ENCODE measurements around the gene C6orf89.
"Not testable (repeated sequence)": the region's sequence is repeated elsewhere in the genome, so short reads cannot be mapped to it uniquely, and the experiment has no call there.

Gene C6orf89

DNA sequence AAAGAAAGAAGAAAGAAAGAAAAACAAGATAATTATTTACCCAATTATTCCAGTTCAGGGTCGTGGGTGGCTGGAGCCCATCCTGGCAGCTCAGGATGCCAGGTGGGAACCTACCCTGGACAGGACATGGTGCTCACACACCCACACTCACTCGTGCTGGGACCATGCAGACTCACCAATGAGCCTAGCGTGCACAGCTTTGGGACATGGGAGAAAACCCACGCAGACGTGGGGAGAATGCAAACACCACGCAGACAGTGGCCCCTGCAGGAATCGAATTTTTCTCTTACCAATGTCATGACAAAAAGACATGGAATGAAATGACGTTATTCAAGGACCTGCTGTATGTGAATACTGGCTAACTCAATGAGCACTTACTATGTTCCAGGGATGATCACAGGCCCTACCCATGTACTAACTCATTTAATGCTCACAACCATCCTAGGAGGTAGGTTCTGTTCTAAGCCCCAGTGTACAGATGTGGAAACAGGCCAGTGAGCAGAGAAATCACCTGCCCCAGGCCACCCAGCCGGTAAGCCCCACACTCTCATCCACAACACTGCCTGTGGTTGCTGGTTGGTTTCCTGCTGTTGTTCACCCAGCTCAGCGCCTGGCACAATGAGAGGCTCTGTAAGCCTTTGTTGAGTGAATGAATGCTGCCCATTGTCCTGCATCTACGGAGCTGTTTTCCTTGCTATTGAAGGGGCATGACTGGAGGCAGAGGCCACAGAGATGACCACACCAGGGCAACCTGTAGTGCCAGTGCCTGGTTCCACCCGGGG lies 62.0 kb downstream of the C6orf89 start:
- no peak for DNase-seq

DNA sequence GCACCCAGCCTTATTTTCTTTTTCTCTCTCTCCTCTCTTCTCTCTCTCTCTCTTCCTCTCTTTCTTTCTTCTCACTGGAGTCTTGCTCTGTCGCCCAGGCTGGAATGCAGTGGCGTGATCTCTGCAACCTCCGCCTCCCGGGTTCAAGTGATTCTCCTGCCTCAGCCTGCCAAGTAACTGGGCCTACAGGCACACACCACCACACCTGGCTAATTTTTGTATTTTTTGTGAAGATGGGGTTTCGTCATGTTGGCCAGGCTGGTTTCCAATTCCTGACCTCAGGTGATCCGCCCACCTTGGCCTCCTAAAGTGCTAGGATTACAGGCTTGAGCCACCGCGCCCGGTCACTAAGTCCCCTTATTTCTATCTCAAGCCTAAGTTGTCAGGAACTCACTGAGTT lies 63.3 kb downstream of the C6orf89 start:
- not testable (repeated sequence) for DNase-seq

DNA sequence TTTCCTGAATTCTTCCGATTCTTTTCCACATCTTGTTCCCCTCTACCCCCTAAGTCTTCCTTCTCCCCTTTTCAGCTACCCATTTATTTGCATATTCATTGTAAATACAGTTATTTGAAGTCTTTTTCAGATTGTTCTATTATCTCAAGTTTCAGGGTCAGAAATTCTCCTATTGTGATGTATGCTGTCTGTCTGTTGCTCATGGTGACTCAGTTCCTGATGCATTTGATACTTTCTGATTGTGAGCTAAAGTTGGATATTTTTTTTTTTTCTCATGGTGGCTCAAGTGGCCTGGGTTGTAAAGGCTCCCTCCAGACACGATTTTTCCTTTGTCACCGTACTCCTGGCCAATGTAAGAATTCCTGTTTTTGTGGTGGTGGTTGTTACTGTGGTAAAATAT lies 63.9 kb downstream of the C6orf89 start:
- no peak for DNase-seq

DNA sequence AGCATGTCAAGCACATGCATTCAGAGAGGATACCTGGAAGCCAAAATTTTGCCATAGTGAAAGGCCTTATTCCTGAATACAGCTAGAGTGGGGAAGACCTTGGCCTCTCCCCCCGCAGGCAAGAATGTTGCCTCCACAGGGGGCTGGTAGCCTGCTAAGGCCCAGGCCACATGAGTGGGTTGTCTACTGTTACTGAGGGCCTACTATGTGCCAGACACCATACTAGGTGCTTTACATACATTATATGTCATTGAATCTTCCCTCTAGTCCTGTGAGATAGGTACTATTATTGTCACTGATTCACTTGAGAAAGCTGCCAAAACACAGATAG lies 68.1 kb downstream of the C6orf89 start:
- no peak for DNase-seq

DNA sequence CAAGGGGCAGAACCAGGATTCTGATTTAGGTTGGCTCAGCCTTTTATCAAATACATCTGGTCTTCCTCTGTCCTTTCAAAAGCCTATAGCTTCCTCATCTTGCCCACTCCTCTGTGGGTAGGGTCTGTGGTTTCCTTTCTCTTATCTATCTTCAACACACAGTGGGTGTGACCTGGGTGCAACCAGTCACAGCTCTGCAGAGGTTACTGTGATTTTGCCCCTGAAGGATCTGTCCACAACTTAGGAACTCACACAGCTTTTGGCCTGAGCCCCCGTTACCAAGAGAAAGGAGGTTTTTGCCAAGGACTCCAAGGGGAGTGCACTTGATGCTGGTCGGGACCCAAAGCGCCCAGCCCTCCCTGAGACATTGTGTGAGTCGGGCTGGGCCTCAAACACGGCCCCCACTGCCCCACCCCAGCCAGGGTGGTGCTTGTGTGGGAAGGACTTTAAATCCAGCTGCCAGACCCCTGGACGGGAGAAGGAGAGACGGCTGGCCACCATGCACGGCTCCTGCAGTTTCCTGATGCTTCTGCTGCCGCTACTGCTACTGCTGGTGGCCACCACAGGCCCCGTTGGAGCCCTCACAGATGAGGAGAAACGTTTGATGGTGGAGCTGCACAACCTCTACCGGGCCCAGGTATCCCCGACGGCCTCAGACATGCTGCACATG lies 68.6 kb downstream of the C6orf89 start, which contains the start of gene PI16:
PI16 (plus strand) TSS at position 477 of the 670 bp plus-strand sequence; CDS start at position 500, 23 bp downstream.
- DNase-seq = no peak

DNA sequence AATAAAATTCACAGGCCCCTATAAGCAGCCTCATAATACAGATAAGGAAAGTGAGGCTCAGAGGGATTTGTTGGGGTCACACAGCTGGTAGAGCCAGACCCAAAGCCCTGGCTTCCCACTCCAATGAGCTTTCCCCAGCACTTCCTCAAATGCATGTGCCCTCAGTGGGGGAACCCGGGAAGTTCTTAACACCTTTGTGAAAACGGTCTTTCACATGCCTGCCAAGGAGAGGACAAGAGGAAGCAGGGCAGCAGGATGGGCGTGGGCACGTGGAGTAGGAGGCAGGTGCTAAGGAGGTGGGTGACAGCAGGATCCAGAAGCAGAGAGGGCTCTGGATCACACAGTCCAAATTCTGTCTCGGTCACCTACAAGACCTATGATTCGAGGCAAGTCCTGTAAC lies 69.4 kb downstream of the C6orf89 start:
- DNase-seq = no peak

DNA sequence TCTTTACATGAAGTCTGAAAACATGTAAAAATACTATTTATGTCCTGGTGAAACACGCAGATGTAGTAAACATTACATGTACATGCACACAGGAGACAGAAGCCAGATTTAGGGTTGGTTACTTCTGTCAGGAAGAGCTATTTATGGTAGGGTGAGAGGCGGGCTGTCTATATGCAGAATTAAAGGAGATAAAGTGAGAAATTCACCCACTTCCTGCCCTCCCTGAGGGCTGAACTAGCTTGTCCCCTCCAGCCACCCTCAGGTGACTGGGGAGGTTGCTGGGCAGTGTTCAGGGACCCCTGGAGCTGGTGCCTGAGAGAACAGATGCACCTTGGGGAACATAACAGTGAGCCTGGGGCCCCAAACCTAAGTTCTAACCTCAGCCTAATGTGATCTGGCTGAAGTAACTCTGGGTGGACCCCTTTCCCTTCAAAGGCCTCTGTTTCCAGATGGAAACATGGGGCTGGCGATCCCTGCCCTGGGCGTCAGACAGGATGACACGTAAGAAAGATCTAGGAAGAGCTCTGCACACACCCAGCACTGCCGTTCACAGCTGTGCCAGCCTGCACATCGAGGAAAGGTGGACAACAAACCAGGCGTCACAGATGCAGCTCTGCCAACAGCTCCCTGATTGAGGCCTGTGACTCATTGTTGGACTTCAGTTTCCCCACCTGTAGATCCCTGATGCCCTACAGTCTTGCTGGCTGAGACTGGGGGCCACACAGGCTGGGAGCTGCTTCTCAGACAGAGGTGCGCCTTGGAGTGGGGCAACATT lies 70.1 kb downstream of the C6orf89 start:
- DNase-seq = no peak

DNA sequence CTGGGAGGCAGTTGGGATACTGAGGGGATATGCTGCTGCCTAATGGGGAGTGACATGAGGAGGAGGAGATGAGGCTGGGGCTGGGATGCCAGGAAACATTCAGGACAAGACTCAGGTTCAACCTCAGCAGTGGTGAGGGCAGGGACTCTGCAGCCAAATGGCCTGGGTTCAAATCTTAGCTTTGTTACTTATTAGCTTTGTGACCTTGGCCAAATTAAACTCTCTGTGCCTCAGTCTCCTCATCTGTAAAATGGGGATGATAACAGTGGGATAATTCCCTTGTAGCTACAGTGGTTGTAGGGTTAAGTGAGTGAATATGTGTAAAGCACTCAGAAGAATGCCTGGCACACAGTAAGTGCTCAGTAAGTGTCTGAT lies 70.7 kb downstream of the C6orf89 start:
- no peak for DNase-seq

DNA sequence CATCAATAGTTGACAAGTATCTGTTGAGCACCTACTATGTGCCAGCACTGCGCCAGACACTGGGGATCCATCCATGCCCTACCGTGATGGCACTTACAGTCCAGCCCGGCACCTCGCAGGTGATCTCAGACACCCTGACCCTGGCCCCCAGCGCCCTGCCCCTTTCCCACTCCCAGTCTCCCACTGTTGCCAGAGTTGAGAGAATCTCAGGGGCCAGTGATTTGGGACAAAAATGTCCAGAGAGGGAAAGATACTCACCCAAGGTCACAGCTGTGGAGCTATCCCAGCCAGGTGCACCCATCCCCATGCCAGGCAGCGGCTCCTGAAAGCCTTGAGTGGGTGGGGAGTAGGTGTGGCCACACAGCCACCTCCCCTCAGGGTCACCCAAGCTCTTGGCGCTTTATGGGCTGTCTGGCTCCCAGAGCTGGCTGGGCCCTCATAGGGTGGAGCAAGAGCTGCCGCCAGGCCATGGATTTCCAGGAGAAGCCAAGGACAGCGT lies 72.1 kb downstream of the C6orf89 start:
- DNase-seq = no peak

DNA sequence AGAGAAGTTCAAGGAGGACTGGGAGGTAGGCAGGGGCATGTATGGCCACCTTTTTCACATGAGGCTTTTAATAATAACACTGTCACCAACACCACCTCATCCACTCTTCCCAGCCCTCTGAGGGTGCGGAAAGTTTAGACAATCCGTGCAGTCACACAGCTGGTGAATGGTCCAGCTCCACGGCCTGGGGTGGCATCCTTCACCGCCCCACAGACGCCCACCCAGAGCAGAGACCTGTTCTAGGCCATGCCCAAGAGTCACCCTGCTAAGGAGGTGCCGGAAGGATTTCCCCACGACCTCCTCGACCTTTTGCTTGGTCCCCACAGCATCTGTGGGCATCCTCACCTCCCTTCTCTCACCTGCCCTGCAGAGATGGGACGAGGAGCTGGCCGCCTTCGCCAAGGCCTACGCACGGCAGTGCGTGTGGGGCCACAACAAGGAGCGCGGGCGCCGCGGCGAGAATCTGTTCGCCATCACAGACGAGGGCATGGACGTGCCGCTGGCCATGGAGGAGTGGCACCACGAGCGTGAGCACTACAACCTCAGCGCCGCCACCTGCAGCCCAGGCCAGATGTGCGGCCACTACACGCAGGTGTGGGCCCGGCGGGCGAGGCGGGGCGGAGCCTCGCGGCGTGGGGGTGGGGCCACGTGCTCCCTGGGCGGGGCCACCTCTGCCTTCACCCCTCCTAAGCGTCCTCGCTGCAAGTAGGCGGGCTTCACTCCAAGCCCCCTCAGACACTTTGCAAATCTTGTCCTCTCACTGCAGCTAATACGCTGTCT lies 73.2 kb downstream of the C6orf89 start:
- no peak for DNase-seq

DNA sequence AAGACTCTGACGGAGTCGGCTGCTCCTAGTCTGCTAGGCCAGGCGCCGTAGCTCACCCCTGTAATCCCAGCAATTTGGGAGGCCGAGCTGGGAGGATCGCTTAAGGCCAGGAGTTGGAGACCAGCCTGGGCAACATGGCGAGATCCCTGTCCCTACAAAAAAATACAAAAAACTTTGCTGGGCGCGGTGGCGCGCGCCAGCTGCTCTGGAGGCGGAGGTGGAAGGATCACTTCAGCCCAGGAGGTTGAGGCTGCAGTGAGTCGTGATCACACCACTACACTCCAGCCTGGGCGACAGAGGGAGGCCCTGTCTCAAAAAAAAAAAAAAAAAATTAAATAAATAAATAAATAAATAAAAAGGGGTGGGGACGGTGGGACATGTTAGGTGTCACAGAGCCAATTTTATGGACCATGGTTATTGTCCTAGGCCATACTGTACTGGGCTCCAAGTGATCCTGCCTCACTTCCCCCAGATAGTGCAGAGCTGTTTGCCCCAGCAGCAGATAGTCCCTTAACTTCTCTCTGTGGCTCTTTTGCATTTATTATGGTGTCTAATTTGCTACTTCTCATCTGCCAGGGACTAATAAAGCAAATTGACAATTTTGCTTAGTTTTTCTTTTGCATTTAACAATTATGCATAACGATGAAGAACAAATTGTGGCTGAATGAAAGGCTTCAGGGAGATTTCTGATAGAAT lies 74.0 kb downstream of the C6orf89 start:
- no peak for DNase-seq

DNA sequence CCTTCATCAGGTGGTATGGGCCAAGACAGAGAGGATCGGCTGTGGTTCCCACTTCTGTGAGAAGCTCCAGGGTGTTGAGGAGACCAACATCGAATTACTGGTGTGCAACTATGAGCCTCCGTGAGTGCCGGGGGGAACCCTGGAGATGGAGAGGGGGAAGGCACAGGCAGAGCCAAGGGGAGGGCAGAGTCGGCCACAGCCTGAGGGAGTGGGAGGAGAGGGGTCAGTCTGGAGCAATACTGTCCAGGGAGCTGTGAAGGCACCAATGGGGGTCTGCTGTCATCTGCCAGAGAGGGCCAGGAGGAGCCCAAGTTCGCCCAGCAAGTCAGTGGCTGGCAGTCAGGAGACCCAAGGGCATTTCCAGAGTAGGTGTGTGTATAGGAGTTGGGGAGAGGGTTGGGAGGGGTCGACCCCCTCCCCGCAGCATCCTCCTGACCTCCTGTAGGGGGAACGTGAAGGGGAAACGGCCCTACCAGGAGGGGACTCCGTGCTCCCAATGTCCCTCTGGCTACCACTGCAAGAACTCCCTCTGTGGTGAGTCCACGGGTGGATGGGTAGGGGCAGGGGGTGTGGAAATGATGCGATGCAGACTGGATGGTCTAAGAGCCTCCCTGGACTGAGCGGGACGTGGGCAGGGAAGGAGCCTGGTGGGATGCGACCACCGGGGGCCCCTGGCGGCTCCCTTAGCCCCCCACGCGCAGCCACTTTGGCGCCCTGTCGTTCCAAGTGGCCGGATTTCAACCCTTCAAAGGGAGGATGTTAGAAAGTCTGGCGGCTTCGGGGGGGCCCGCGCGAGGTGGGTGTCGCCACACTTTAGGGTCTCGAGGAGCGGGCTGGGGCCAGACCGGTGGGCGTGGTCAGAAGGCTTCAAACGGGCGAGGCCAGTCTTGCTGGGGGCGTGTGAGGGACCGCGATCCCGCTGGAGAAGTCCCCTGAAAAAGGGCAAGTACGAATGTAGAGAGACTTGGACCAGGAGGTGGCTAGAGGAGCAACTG lies 76.0 kb downstream of the C6orf89 start:
- no peak for DNase-seq

DNA sequence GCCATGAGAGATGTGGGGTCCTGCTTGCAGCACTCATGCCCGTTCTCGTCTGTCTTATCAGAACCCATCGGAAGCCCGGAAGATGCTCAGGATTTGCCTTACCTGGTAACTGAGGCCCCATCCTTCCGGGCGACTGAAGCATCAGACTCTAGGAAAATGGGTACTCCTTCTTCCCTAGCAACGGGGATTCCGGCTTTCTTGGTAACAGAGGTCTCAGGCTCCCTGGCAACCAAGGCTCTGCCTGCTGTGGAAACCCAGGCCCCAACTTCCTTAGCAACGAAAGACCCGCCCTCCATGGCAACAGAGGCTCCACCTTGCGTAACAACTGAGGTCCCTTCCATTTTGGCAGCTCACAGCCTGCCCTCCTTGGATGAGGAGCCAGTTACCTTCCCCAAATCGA lies 77.1 kb downstream of the C6orf89 start:
- DNase-seq = no peak

DNA sequence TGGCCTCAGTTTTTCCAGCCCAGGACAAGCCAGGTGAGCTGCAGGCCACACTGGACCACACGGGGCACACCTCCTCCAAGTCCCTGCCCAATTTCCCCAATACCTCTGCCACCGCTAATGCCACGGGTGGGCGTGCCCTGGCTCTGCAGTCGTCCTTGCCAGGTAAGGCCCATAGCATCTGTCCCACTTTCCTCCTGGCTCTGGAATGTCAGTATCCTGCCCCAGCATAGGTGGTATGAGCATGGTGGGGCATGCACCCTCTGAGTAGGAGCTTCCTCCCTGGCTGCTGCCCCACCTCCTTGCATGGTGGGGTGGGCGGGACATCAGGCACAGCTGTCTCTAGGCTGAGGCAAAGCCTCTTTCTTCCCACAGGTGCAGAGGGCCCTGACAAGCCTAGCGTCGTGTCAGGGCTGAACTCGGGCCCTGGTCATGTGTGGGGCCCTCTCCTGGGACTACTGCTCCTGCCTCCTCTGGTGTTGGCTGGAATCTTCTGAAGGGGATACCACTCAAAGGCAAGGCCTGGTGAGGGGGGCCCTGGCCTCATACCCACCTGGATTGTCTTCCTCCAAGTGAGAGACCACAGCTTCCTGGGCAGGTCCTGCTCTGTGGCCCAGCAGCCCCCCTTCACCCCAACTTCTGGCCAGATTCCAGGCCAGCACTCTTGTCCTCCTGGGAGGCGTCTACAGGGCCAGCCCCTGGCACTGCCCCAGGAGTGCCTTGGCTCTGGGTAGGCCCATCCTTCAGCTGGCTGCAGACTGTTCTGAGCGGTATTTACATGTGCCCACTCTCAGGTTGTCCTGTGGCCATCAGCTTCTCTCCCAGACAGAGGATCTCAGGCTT lies 77.9 kb downstream of the C6orf89 start:
- no peak for DNase-seq

DNA sequence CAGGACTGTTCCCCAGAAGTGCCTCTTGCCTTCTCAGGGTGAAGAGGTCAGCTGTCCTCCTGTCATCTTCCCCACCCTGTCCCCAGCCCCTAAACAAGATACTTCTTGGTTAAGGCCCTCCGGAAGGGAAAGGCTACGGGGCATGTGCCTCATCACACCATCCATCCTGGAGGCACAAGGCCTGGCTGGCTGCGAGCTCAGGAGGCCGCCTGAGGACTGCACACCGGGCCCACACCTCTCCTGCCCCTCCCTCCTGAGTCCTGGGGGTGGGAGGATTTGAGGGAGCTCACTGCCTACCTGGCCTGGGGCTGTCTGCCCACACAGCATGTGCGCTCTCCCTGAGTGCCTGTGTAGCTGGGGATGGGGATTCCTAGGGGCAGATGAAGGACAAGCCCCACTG lies 78.6 kb downstream of the C6orf89 start:
- no peak for DNase-seq

DNA sequence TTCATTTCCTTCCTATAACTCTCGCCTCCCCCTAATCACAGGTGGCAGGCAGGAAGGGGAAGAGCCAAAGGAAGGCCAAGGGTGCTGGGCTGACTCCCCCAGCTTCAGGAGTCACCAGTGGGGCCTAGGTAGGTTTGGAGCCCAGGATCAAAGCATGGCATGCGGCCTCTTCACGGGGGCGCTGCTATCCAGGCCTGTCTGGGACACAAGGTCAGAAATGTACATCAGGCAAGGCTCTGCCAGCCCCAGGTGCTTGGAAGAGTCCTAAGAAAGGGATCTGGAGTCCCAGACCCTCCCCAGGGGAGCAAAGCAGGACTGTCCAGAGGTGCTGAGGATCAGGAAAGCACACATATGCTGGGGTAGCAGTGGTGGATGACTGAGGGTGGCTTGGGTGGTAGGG lies 79.2 kb downstream of the C6orf89 start:
- DNase-seq = no peak

DNA sequence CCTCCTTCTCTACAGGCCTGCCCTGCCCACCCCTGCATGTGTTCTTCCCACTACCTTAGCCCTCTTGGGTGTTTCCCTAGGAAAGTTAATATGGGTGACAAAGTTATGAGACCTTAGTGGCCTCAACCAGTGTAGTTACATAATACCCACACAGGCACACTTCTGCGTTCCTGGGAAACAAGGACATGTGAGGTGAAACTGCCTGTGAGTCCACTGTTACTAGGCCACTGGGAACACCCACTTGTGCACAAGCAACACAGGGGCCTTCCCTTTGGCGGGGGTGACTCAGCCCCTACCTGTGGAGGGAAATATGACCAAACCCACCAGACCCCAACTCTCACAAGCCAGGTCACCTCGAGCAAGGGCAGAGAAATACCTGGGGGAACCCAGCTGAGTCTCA lies 81.5 kb downstream of the C6orf89 start:
- no peak for DNase-seq

DNA sequence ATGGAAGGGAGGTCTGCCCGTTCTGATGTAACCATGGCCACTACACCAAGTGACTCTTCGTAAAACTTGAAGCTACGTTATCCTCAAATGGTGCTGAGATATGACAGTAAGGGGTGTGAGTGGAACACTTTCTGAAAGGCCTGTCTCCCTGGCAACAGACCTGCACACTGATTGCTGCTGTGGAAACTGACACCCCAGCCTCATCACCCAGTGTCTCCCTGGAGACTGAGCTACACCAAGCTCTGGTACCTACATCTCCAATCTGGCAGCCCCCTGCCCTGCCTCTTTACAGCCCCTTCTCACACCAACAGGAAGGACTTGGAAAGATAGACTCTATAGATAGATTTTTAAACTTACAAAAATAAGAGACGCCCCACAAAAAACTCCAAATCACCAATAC lies 82.0 kb downstream of the C6orf89 start:
- DNase-seq = no peak

DNA sequence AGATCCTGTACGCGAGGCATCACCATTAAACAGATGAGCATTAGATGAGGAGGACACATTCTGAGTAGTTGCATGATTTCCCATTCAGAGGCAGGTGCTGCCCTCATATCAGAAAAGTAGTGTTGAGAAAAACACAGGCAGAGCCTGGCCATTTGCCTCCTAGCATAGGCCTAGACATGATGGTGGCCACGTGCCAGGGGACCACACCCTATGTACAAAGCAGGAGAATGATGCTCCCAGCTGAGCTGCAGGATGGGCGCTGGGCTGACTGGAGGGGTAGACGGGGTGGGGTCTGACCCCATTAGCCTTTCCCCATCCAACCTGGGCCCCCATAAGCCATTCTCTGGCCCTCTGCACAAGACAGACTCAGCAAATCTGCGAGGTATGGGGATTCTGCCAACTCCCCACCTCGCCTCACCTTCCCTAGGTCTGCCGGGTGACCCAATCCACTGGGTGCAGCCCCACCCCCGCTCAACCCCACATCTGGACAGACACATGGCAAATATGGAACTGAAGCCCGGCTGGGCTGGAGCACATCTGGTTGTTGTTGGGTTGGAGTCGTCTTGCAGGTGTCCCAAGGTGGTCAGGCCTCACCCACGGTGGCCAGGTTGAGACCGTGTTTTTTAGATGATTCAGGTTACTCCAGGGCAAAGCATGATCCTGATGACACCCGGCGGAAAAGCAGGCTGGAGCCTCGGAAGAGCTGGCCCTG lies 82.7 kb downstream of the C6orf89 start:
- DNase-seq = no peak

Data from right kidney (tissue), 1 donor.